ENCODE results near the gene MEF2A. TPM values are rescaled to one million over a fixed set of nuclear protein-coding genes. Genes with fewer than 3 reads are reported as not detected.

MEF2A gene
- total and polyA plus RNA-seq, 9 of the 15 experiments (the other 6 are each of a cell fraction or from before 2014, with no cell fraction given): 1.6 to 18.7 (median 8.7) TPM

- TF ChIP-seq NR4A1 (CRISPR knock-in tag; IDR thresholded peaks at IDR 0.05) (no peak), NR4A1 (tag; IDR thresholded peaks at IDR 0.05) (peak; percentile 82; the same call in 1 of the 2 replicates), ZBTB17 (CRISPR knock-in tag; IDR thresholded peaks at IDR 0.05) (peak; percentile 66; the same call in 1 of the 2 replicates), YY1 (IDR thresholded peaks at IDR 0.05; ENCODE audit: borderline replicate concordance in 1 of 3, control insufficient read depth in 1 of 3, extremely low read depth in 1 of 3, insufficient read depth in 3 of 3, insufficient read length in 1 of 3, insufficient replicate concordance in 2 of 3, low read depth in 1 of 3, low read length in 2 of 3) (peak in 2 of 3 experiments; percentile 57 to 70), RAD21 (CRISPR knock-in tag; conservative IDR thresholded peaks at IDR 0.05 in 1 of 2, IDR thresholded peaks at IDR 0.05 in 1 of 2) (peak in 1 of 2 experiments; percentile 4; a peak in 1 of 4 replicates), AFF4 (CRISPR knock-in tag; IDR thresholded peaks at IDR 0.05) (0 out of 2 replicates have a peak, but pooled peaks have one; percentile 39), MNT (conservative IDR thresholded peaks at IDR 0.05) (peak; percentile 48 to 74; a peak in 2 of 4 replicates), RAD51 (IDR thresholded peaks at IDR 0.05; ENCODE audit: borderline replicate concordance, low read depth) (0 out of 2 replicates have a peak, but pooled peaks have one; percentile 14), CBX2 (IDR thresholded peaks at IDR 0.05; ENCODE audit: insufficient read depth, low read length, poor library complexity, severe bottlenecking) (no peak), TOE1 (IDR thresholded peaks at IDR 0.05; ENCODE audit: borderline replicate concordance) (peak; percentile 73; the same call in 1 of the 2 replicates), TOE1 (CRISPR knock-in tag; IDR thresholded peaks at IDR 0.05; ENCODE audit: borderline replicate concordance, low read depth) (no peak), SUPT5H (IDR thresholded peaks at IDR 0.05) (peak; percentile 59; the same call in 1 of the 2 replicates), MTA3 (IDR thresholded peaks at IDR 0.05; ENCODE audit: borderline replicate concordance) (peak; percentile 84; the same call in 1 of the 2 replicates), CTBP1 (IDR thresholded peaks at IDR 0.05; ENCODE audit: borderline replicate concordance) (peak; percentile 81), NR2C2 (CRISPR knock-in tag; IDR thresholded peaks at IDR 0.05) (no peak), NR2C2 (tag; IDR thresholded peaks at IDR 0.05) (peak; percentile 82), ARID1B (IDR thresholded peaks at IDR 0.05) (peak; percentile 43), PTTG1 (tag; IDR thresholded peaks at IDR 0.05; ENCODE audit: low read depth) (no peak), ZNF395 (CRISPR knock-in tag; IDR thresholded peaks at IDR 0.05) (0 out of 2 replicates have a peak, but pooled peaks have one; percentile 43)
These were observed at the start of gene MEF2A (continued) for GRCh38 chr15:99565299-99566156.

All from K562 (cell line).